Skeletal muscle satellite cell (primary cell): Measurements from ENCODE around the gene FBXL7.

Source experiments
- H3K27me3 ChIP-seq: 2 replicates; pipeline ENCODE4 v1.7.0; 2013; ENCODE audit warnings: low read length; ENCODE audit not compliant: control insufficient read depth, insufficient read depth
- H3K36me3 ChIP-seq: 2 replicates; pipeline ENCODE4 v1.7.0; 2013; ENCODE audit warnings: mild to moderate bottlenecking, control low read depth, low read length; ENCODE audit not compliant: insufficient read depth
- H3K4me1 ChIP-seq: 2 replicates; pipeline ENCODE4 v1.7.0; 2013; ENCODE audit warnings: low read length; ENCODE audit not compliant: control insufficient read depth, insufficient read depth
- H3K4me2 ChIP-seq: 2 replicates; pipeline ENCODE4 v1.7.0; 2013; ENCODE audit warnings: mild to moderate bottlenecking, low read length
- H3K4me3 ChIP-seq: 2 replicates; pipeline ENCODE4 v1.7.0; 2013; ENCODE audit warnings: low read length
- H3K9ac ChIP-seq: 2 replicates; pipeline ENCODE4 v1.7.0; 2013; ENCODE audit warnings: mild to moderate bottlenecking, low read depth, low read length, moderate library complexity
- H3K9me3 ChIP-seq: replicated peaks from 2 replicates; pipeline ENCODE4 v1.7.0; 2013; ENCODE audit warnings: mild to moderate bottlenecking, control low read depth, low read length

Gene FBXL7

DNA sequence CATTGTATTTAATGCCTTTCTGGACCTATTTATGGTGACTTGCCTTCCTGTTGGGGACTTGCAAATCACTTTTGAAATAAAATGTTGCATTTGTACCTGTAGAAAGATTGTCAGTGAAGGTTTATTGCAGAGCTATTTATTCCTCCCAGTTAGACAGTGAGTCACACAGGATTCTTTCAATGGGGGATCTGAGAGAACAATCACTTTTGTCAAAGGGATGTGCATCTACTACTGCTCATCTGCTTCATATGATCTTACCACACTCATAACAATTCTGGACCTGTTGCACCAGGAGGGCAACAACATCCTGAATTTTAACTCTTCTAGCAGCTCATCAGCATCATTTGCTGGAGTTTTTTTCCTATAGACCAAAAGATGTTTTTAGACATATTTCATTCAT is 66.8 kb downstream of the FBXL7 start:
- Histone ChIP-seq H3K4me2 (no peak overlapping the region), H3K27me3 (no peaks in the 10 kb centered on the region), H3K4me3 (no peak overlapping the region), H3K9ac (no peak overlapping the region), H3K9me3 (no peaks in the 10 kb centered on the region), H3K36me3 (no peaks in the 10 kb centered on the region), H3K4me1 (no peaks in the 10 kb centered on the region)

DNA sequence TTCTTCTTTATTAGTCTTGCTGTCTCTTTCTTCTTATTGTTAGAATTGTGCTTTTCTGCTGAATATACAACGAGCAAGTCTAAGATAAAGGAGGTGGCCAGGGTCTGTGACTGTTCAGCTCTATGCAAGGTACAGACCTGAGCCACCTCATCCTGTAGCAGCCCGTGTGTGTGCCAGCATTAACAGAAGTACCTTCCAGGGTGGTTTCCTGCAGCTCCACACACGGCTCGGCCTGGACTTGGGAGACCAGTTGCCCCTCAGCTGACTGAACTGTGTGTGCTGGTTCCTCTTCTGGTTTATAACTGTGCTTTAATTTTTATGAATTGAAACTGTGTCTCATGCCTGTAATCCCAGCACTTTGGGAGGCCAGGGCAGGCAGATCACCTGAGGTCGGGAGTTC is 70.5 kb downstream of the FBXL7 start:
- no peak overlapping the region for H3K9ac ChIP-seq
- no peak overlapping the region for H3K4me3 ChIP-seq
- no peak overlapping the region for H3K4me2 ChIP-seq
- no peaks in the 10 kb centered on the region for H3K4me1 ChIP-seq
- no peaks in the 10 kb centered on the region for H3K9me3 ChIP-seq
- no peaks in the 10 kb centered on the region for H3K36me3 ChIP-seq
- no peaks in the 10 kb centered on the region for H3K27me3 ChIP-seq

DNA sequence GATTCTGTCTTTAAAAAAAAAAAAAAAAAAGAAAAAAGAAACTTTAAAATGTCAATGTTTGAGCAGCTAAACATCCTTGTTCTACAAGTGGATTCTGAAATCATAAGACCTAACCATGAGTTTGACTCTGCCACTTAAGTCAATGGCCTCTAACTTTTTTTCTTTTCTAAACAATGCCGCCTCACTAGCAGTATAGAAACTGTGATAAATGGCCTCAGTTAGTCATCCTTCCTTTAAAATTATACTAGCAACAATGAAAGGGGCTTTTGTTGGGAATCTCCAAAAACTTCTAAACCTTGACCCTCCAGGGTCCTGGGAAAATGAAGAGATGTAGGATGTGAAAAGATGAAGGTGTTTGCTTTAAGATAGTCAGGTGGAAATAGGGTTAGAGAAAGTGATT is 71.1 kb downstream of the FBXL7 start:
- Histone ChIP-seq H3K9ac (no peak overlapping the region), H3K4me3 (no peak overlapping the region), H3K4me2 (no peak overlapping the region), H3K4me1 (no peaks in the 10 kb centered on the region), H3K9me3 (no peaks in the 10 kb centered on the region), H3K36me3 (no peaks in the 10 kb centered on the region), H3K27me3 (no peaks in the 10 kb centered on the region)

DNA sequence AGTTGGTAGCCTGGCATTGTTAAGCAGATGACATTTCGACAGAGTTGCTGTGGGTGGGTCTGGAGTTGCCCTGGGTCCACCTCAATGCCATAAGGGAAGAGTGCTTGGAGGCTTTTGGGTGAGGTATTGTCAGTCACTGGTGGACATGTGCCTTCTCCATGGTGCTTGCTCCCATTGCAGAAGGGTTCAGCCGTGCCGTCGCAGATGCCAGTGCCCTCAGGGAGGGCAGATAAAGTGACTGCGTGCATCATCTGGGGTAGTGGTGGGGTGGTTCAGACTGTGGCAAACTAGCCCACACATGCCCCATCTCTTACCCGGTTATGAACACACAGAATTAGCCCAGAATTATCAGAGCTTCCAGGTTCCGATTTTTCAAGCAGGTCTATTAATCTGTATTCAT is 71.6 kb downstream of the FBXL7 start:
- Histone ChIP-seq H3K4me2 (no peak overlapping the region), H3K4me3 (no peak overlapping the region), H3K9me3 (no peaks in the 10 kb centered on the region), H3K4me1 (no peaks in the 10 kb centered on the region), H3K9ac (no peak overlapping the region), H3K36me3 (no peaks in the 10 kb centered on the region), H3K27me3 (no peaks in the 10 kb centered on the region)

DNA sequence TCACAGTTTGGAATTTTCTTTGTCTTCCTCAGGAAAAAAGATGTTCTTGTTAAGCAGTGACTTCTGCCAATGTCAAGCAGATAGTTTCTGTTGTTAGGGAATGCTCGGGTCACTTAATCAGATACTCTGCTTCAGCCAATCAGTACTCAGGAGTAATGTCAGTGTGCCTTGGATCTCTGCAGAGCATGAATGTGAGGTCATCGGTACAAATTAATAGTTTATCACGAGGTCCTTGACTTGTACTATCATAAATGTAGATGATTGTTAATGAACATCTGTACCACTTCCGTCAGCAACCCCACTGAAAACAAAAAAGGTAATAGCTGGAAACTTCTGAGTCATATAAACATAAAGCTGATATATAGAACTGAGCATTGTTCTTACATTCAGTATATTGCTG is 73.6 kb downstream of the FBXL7 start:
- H3K4me3 ChIP-seq = no peak overlapping the region
- no peaks in the 10 kb centered on the region for H3K27me3 ChIP-seq
- no peaks in the 10 kb centered on the region for H3K36me3 ChIP-seq
- no peak overlapping the region for H3K4me2 ChIP-seq
- no peak overlapping the region for H3K9ac ChIP-seq
- H3K4me1 ChIP-seq = peaks cover 5% of the 10 kb centered on the region
- no peaks in the 10 kb centered on the region for H3K9me3 ChIP-seq

DNA sequence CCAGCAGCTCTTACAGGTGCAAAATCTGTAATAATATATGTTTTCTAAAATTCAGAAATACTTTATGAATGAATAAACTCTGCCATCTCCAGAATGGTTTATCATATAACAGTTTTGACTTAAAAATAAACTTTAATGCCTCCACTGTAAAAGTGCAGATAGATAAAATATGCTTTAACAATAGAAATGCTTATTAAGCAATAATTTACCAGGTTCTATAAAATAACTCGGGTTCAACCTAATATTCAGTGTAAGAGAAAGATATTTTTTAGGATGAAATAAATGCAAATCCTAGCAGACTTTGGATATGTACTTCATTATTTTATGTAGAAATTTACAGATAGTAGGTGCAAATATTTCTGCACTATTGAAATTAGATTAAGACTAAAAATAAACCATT is 74.1 kb downstream of the FBXL7 start:
- Histone ChIP-seq H3K27me3 (no peaks in the 10 kb centered on the region), H3K4me1 (peaks cover 5% of the 10 kb centered on the region), H3K4me2 (no peak overlapping the region), H3K4me3 (no peak overlapping the region), H3K9ac (no peak overlapping the region), H3K36me3 (no peaks in the 10 kb centered on the region), H3K9me3 (no peaks in the 10 kb centered on the region)

DNA sequence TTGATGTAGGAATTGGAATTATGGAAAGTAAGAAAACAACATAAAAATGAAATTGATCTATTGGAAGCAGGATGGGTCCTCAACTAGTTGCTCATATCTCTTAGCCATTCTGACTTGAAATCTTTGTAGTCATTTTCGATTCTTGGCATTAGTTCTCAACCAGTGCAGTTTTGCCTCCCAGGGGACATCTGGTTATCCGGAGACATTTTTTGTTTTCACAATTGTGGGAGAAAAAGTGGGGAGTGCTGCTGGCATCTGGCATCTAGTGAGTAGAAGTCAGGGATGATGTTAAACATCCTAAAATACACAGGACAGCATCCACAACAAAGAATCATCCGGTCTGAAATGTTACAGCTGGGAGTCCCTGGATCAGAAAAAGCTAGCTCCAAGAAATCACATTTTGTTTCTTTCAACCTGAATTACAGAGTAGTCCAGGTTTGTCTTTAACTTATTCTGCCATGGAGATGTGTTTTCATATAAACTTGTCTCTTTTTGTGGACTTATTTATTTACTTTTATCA is 74.9 kb downstream of the FBXL7 start:
- no peak overlapping the region for H3K4me3 ChIP-seq
- H3K27me3 ChIP-seq = no peaks in the 10 kb centered on the region
- no peak overlapping the region for H3K9ac ChIP-seq
- peaks cover 5% of the 10 kb centered on the region for H3K4me1 ChIP-seq
- no peaks in the 10 kb centered on the region for H3K9me3 ChIP-seq
- no peaks in the 10 kb centered on the region for H3K36me3 ChIP-seq
- H3K4me2 ChIP-seq = no peak overlapping the region

DNA sequence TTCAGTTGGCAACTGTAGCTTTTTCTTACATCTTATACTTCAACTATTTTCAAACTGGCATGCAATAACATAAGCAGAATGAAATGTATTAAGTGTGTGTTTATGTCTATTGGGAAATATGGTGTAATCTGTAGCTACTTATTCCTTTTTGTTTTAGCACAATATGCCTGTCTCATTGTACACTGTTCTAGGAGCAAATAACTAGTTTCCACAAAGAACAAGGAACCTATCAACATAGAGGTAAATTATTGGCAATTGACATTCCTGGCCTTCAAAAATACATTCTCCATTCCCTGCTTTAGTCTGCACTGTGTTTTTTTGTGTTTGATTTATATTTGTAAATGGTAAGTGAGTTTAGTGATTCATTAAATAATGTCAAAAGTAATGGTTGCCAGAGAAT is 75.7 kb downstream of the FBXL7 start:
- no peaks in the 10 kb centered on the region for H3K27me3 ChIP-seq
- no peak overlapping the region for H3K4me3 ChIP-seq
- H3K4me1 ChIP-seq = peaks cover 5% of the 10 kb centered on the region

DNA sequence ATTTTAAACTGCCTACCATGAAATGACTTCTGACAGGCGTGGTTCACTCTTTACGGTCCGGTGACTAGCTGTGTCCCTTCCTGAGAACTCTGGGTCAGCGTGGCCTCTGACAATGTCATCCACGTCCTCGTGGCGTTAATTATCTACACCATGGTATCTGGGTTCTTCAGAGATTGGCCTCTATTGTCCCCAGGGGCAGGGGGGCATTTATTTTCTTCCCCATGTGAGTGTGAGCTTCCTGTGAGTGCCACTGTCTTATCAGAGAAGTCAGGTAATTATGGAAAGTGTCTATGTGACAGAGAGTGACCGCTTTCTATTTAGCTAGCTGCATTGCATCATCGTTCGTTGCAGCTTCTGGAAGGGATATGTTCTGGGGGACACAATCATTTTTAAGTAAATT is 77.2 kb downstream of the FBXL7 start:
- Histone ChIP-seq H3K9me3 (no peaks in the 10 kb centered on the region), H3K36me3 (no peaks in the 10 kb centered on the region), H3K4me3 (no peak overlapping the region), H3K27me3 (no peaks in the 10 kb centered on the region), H3K4me2 (peak overlapping the region; percentile 51), H3K4me1 (peaks cover 5% of the 10 kb centered on the region), H3K9ac (no peak overlapping the region)

More for the DNA sequence above, 75.7 kb downstream of the FBXL7 start:
- no peak overlapping the region for H3K9ac ChIP-seq
- H3K36me3 ChIP-seq = no peaks in the 10 kb centered on the region
- no peak overlapping the region for H3K4me2 ChIP-seq
- H3K9me3 ChIP-seq = no peaks in the 10 kb centered on the region

DNA sequence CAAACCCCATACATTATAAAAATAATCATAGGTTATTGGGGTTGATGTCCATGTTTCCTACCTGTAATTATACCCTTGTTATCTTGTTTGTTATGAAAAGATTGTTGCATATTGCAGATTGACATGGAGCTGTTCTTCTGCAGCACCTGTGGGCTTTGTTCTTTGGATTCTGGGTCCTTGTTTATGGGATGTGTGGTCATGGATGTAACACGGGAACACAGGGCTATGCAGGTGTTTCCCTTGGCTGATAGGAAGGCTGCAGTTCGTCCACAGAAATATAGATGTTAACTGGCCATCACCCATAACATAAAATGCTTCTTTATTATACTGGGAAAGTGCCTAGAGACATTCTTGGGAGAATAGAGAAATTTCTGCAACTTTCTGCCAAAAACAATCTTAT is 77.9 kb downstream of the FBXL7 start:
- no peak overlapping the region for H3K4me3 ChIP-seq
- no peaks in the 10 kb centered on the region for H3K9me3 ChIP-seq
- no peak overlapping the region for H3K4me2 ChIP-seq
- no peaks in the 10 kb centered on the region for H3K36me3 ChIP-seq
- peaks cover 5% of the 10 kb centered on the region for H3K4me1 ChIP-seq
- H3K9ac ChIP-seq = no peak overlapping the region
- no peaks in the 10 kb centered on the region for H3K27me3 ChIP-seq

DNA sequence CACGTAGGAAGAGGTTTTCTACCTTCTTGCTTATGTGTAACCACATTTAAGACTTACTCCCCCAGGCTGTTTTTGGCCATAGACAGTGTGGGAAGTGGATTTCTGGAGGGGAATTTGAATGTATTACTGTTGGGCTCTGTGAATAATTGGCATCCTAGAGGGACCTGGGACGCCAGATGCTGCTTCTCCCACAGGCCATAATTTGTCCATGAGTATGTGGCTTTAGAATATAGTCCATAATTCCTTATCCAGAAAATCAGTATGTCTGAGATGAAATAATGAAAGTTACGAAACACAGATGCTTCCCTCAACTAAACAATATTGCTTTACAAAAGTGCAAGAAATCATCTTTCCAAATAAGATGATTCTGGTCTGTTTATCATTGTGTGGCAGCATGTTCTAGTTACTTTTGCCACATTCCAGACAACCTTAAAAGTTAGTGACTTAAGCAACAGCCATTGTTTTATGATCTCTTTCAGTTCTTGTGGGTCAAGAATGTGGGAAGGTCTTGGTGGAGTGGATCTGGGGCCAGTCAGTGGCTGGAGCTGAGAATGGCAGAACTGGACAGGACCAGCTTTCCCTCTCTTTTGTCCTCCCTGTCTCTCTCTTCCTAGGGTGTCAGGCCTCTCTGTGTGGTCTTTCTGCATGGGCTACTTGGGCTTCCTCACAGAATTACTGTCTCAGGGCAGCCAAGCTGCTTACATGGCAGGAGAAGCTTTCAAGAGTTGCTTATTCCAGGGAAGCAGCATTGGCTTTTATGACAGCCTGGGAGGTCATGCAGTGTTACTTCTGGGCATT is 79.4 kb downstream of the FBXL7 start:
- Histone ChIP-seq H3K4me1 (peaks cover 5% of the 10 kb centered on the region), H3K27me3 (no peaks in the 10 kb centered on the region), H3K9me3 (no peaks in the 10 kb centered on the region), H3K36me3 (peaks cover 2% of the 10 kb centered on the region), H3K4me3 (no peak overlapping the region), H3K9ac (no peak overlapping the region), H3K4me2 (no peak overlapping the region)

DNA sequence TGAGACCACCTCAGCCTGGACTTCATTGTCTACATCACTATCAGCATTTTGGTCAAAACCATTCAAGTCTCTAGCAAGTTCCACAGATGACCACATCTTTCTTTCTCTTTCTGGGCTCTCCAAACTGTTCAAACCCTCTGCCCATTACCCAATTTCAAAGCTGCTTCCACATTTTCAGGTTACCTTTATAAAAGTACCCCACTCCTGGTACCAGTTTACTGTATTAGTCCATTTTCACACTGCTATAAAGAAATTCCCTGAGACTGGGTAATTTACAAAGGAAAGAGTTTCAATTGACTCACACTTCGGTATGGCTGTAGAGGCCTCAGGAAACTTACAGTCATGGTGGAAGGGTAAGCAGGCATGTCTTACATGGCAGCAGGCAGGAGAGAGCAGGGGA is 84.5 kb downstream of the FBXL7 start:
- Histone ChIP-seq H3K9ac (no peak overlapping the region), H3K4me3 (no peak overlapping the region), H3K4me1 (no peaks in the 10 kb centered on the region), H3K27me3 (no peaks in the 10 kb centered on the region), H3K4me2 (no peak overlapping the region), H3K36me3 (peaks cover 5% of the 10 kb centered on the region), H3K9me3 (no peaks in the 10 kb centered on the region)
